Endothelial cell of umbilical vein (primary cell): ENCODE data around the gene PLEKHG1. TPM values are rescaled to one million over a fixed set of nuclear protein-coding genes. Genes with fewer than 3 reads are reported as not detected.

Experiments
- BruUV-seq: library from RNA; stranded (reverse); fragments of 400-500 nt; replicated peaks from 2 replicates; lab custom pipeline; 2021; lab: Mats Ljungman, UMichigan
- CTCF ChIA-PET: fragments of 300-600, 350-600 bp; sonication (Branson Sonifier 250); formaldehyde crosslinking; loops from one replicate; lab custom pipeline; 2021; ENCODE audit warnings: antibody characterized with exemption, inconsistent platforms; lab: Charles Lee
- POLR2A ChIA-PET: fragments of 300-600, 350-600 bp; sonication (Branson Sonifier 250); formaldehyde crosslinking; loops from one replicate; lab custom pipeline; 2021; ENCODE audit warnings: antibody characterized with exemption, inconsistent platforms; lab: Charles Lee
- DNase-seq: peaks from one replicate; pipeline ENCODE4 v3.0.0-alpha.2; 2011; ENCODE audit warnings: low read depth, low spot score
- FAIRE-seq: peaks from 2 replicates; lab custom pipeline; 2011; peaks lifted over from hg19 to GRCh38; lab: Jason Lieb, UNC
- H2AFZ ChIP-seq: 2 replicates; pipeline ENCODE4 v1.6.0; 2012; ENCODE audit warnings: low read depth, low read length, control low read depth, inconsistent platforms
- H3K27ac ChIP-seq: 2 replicates; pipeline ENCODE4 v1.5.1; 2011; ENCODE audit warnings: low read depth, mild to moderate bottlenecking, control low read depth, low read length, moderate library complexity; ENCODE audit not compliant: insufficient read depth
- H3K27me3 ChIP-seq, 2 experiments: 2 replicates each; pipeline versions ENCODE4 v1.6.0 to v1.6.1; 2011; ENCODE audit warnings: low read length in 2 of 2, mixed read lengths in 1 of 2; ENCODE audit not compliant: control insufficient read depth in 2 of 2, insufficient read depth in 2 of 2
- H3K36me3 ChIP-seq, 2 experiments: 2 replicates in 1 of 2; 3 replicates in 1 of 2; pipeline ENCODE4 v1.5.1; 2011; ENCODE audit warnings: low read length in 2 of 2, mild to moderate bottlenecking in 1 of 2, moderate library complexity in 1 of 2; ENCODE audit not compliant: control insufficient read depth in 2 of 2, insufficient read depth in 2 of 2; ENCODE audit errors: extremely low read depth in 1 of 2
- H3K4me1 ChIP-seq: 3 replicates; pipeline ENCODE4 v1.5.1; 2011; ENCODE audit warnings: mild to moderate bottlenecking, low read length; ENCODE audit not compliant: control insufficient read depth, insufficient read depth; ENCODE audit errors: extremely low read depth
- H3K4me2 ChIP-seq: 2 replicates; pipeline ENCODE4 v1.6.1; 2011; ENCODE audit warnings: low read length, control low read depth, mixed read lengths; ENCODE audit not compliant: insufficient read depth
- H3K4me3 ChIP-seq, 3 experiments: fragments of 200-600 bp in 1 of 3; sonication (generic), shearing (Covaris generic) in 1 of 3; replicated peaks in 1 of 3; 2 replicates each; pipeline ENCODE4 v1.5.1; 2011 to 2016; ENCODE audit warnings: control low read depth in 3 of 3, low read length in 3 of 3, mild to moderate bottlenecking in 2 of 3, inconsistent platforms in 1 of 3, low read depth in 1 of 3, moderate library complexity in 1 of 3; ENCODE audit not compliant: insufficient read depth in 1 of 3
- H3K79me2 ChIP-seq: 2 replicates; pipeline ENCODE4 v1.6.0; 2012; ENCODE audit warnings: low read length, inconsistent platforms; ENCODE audit not compliant: control insufficient read depth, insufficient read depth
- H3K9ac ChIP-seq: replicated peaks from 2 replicates; pipeline ENCODE3; 2011; ENCODE audit warnings: low read length, control low read depth; ENCODE audit not compliant: insufficient read depth; ENCODE audit errors: extremely low read depth
- H3K9me1 ChIP-seq: replicated peaks from 3 replicates; pipeline ENCODE4 v1.6.0; 2011; ENCODE audit warnings: mild to moderate bottlenecking, low read length; ENCODE audit not compliant: control insufficient read depth, insufficient read depth; ENCODE audit errors: extremely low read depth
- H3K9me3 ChIP-seq: replicated peaks from 2 replicates; pipeline ENCODE4 v1.5.1; 2012; ENCODE audit warnings: low read length, inconsistent platforms; ENCODE audit not compliant: control insufficient read depth, insufficient read depth
- H4K20me1 ChIP-seq: replicated peaks from 2 replicates; pipeline ENCODE3; 2011; ENCODE audit warnings: mild to moderate bottlenecking, low read length; ENCODE audit not compliant: control insufficient read depth, insufficient read depth; ENCODE audit errors: extremely low read depth
- CTCF ChIP-seq, 2 donors: IDR thresholded peaks; 1 replicate in 1 of 2; 2 replicates in 1 of 2; pipeline ENCODE4 v1.5.1; 2011; ENCODE audit warnings: low read length in 2 of 2, mild to moderate bottlenecking in 2 of 2, moderate library complexity in 2 of 2, control low read depth in 1 of 2, inconsistent platforms in 1 of 2, low read depth in 1 of 2; ENCODE audit not compliant: insufficient read depth in 1 of 2; ENCODE audit errors: extremely low read depth in 1 of 2
- EZH2 ChIP-seq: IDR thresholded peaks from 2 replicates; pipeline ENCODE4 v1.6.1; 2012; ENCODE audit warnings: borderline replicate concordance, low read depth, mild to moderate bottlenecking, moderate library complexity, low read length, inconsistent platforms; ENCODE audit not compliant: severe bottlenecking
- FOS ChIP-seq: IDR thresholded peaks from 2 replicates; pipeline ENCODE4 v1.6.1; 2011; ENCODE audit warnings: mild to moderate bottlenecking, low read length, moderate library complexity, borderline replicate concordance; ENCODE audit not compliant: insufficient read depth
- GATA2 ChIP-seq: IDR thresholded peaks from 2 replicates; pipeline ENCODE4 v1.7.0; 2011; ENCODE audit warnings: low read depth, mild to moderate bottlenecking, moderate library complexity, mixed read lengths, low read length; ENCODE audit not compliant: insufficient read length, insufficient read depth
- JUN ChIP-seq: IDR thresholded peaks from 2 replicates; pipeline ENCODE4 v1.6.1; 2011; ENCODE audit warnings: borderline replicate concordance, low read depth; ENCODE audit not compliant: insufficient read length, insufficient read depth
- MAX ChIP-seq: IDR thresholded peaks from 2 replicates; pipeline ENCODE4 v1.6.1; 2011; ENCODE audit not compliant: insufficient read depth, insufficient read length
- MYC ChIP-seq: IDR thresholded peaks from one replicate; pipeline ENCODE4 v1.6.1; 2011; ENCODE audit warnings: mild to moderate bottlenecking, low read depth, low read length
- POLR2A ChIP-seq: IDR thresholded peaks from 2 replicates; pipeline ENCODE4 v1.6.1; 2012; ENCODE audit warnings: low read depth, mild to moderate bottlenecking, control low read depth, low read length
- POLR2AphosphoS5 ChIP-seq: IDR thresholded peaks from 2 replicates; pipeline ENCODE4 v1.6.1; 2012; ENCODE audit warnings: low read depth, mild to moderate bottlenecking, control low read depth, low read length, moderate library complexity; ENCODE audit not compliant: insufficient read depth
- dilution Hi-C: fragments of 300-500 bp; cut with MboI; formaldehyde crosslinking; loops from one replicate; pipeline ENCODE4 v1.15.0; 2019; ENCODE audit warnings: low sequenced_read_pairs; ENCODE audit not compliant: extremely low pct_ligation_motif_present
- intact Hi-C: fragments of 100-400 bp; cut with micrococcal nuclease; formaldehyde crosslinking; loops from one replicate; pipeline ENCODE4 v1.10.0; 2022
- polyA plus RNA-seq, 4 experiments: library from polyadenylated mRNA; depleted of rRNA in 3 of 4; stranded (reverse) in 3 of 4; unstranded in 1 of 4; fragments of >200 nt; gene quantifications; 2 replicates each; pipeline versions ENCODE4 v1.2.1 to v1.2.3, GENCODE V29; 2011 to 2012; ENCODE audit warnings: missing spikeins in 1 of 4
- total RNA-seq: library from RNA; stranded (reverse); gene quantifications from 2 replicates; pipeline ENCODE4 v1.2.3, GENCODE V29; 2021

Gene PLEKHG1
- total and polyA plus RNA-seq, 2 donors (not counting 3 experiments of a cell fraction or from before 2014, with no cell fraction given) = 8.8 to 62.5 TPM

GRCh38 chr6:150550244-150550643 is 49.4 kb upstream of the PLEKHG1 start:
- H4K20me1 ChIP-seq = no peaks in the 10 kb centered on the region

More at GRCh38 chr6:150550244-150550643, 49.4 kb upstream of the PLEKHG1 start:
- DNase-seq = no peak
- Histone ChIP-seq H3K36me3 (no peaks in the 10 kb centered on the region), H3K27me3 (peaks cover 0 to 9% of the 10 kb centered on the region in 2 experiments), H3K9me1 (no peaks in the 10 kb centered on the region), H3K4me3 (no peak overlapping the region), H3K79me2 (no peaks in the 10 kb centered on the region), H3K4me1 (no peaks in the 10 kb centered on the region), H3K9ac (no peak overlapping the region), H3K4me2 (no peak overlapping the region), H3K9me3 (no peaks in the 10 kb centered on the region), H2AFZ (no peak overlapping the region), H3K27ac (no peak overlapping the region)
- no TSS peak for BruUV-seq
- dilution Hi-C loops (no loop called here), intact Hi-C loops (no loop called here)
- no peak for FAIRE-seq
- ChIA-PET CTCF (no interaction called here), POLR2A (no interaction called here)
- no peak for TF ChIP-seq EZH2
- TF ChIP-seq POLR2A = no peak
- no peak for TF ChIP-seq GATA2
- no peak for TF ChIP-seq CTCF (IDR thresholded peaks at IDR 0.05; ENCODE audit: extremely low read depth in 1 of 2, insufficient read depth in 1 of 2, low read depth in 1 of 2, low read length in 2 of 2)
- TF ChIP-seq MAX = no peak
- TF ChIP-seq FOS = no peak
- TF ChIP-seq POLR2AphosphoS5 = no peak
- TF ChIP-seq MYC = no peak
- TF ChIP-seq JUN = no peak
